D721Med (cell line): ENCODE measurements around the gene RB1.

Source experiments
- DNase-seq: peaks from one replicate; pipeline ENCODE4 v3.0.0; 2011; ENCODE audit warnings: low spot score; ENCODE audit not compliant: insufficient read length
- FAIRE-seq: peaks from 2 replicates; lab custom pipeline; 2011; peaks lifted over from hg19 to GRCh38; lab: Jason Lieb, UNC
- CTCF ChIP-seq: IDR thresholded peaks from 2 replicates; pipeline ENCODE4 v1.5.1; 2012; ENCODE audit warnings: mild to moderate bottlenecking, control low read depth; ENCODE audit not compliant: insufficient read depth; ENCODE audit errors: missing control alignments

RB1 gene

GRCh38 chr13:48492470-48493065 is 189.0 kb downstream of the RB1 start:
- no peak for DNase-seq
- no peak for TF ChIP-seq CTCF
- FAIRE-seq: no peak

- TF ChIP-seq CTCF: no peak
- FAIRE-seq (no peak), DNase-seq (no peak)
Observed at GRCh38 chr13:48493066-48493765, 189.7 kb downstream of the RB1 start.

- no peak for DNase-seq
- no peak for TF ChIP-seq CTCF
- FAIRE-seq: no peak
Observed at GRCh38 chr13:48493851-48494250, 190.3 kb downstream of the RB1 start.

GRCh38 chr13:48494874-48495273 is 191.3 kb downstream of the RB1 start:
- FAIRE-seq (no peak), DNase-seq (no peak)
- no peak for TF ChIP-seq CTCF

GRCh38 chr13:48496271-48497161 is 193.0 kb downstream of the RB1 start:
- DNase-seq: no peak
- FAIRE-seq: no peak
- TF ChIP-seq CTCF: no peak

- FAIRE-seq (no peak), DNase-seq (no peak)
- no peak for TF ChIP-seq CTCF
Observed at GRCh38 chr13:48497669-48498068, 194.1 kb downstream of the RB1 start.
